Glomerular visceral epithelial cell (primary cell): ENCODE data around the gene CSTF2.
A peak's percentile ranks its signal among the peaks of the same experiment; 100 is the strongest.
"Not testable (repeated sequence)": the region's sequence is repeated elsewhere in the genome, so short reads cannot be mapped to it uniquely, and the experiment has no call there.

Experiments
- DNase-seq: peaks from one replicate; pipeline ENCODE4 v3.0.0-alpha.2; 2016; ENCODE audit errors: extremely low spot score

The CSTF2 gene, protein sequence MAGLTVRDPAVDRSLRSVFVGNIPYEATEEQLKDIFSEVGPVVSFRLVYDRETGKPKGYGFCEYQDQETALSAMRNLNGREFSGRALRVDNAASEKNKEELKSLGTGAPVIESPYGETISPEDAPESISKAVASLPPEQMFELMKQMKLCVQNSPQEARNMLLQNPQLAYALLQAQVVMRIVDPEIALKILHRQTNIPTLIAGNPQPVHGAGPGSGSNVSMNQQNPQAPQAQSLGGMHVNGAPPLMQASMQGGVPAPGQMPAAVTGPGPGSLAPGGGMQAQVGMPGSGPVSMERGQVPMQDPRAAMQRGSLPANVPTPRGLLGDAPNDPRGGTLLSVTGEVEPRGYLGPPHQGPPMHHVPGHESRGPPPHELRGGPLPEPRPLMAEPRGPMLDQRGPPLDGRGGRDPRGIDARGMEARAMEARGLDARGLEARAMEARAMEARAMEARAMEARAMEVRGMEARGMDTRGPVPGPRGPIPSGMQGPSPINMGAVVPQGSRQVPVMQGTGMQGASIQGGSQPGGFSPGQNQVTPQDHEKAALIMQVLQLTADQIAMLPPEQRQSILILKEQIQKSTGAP

DNA sequence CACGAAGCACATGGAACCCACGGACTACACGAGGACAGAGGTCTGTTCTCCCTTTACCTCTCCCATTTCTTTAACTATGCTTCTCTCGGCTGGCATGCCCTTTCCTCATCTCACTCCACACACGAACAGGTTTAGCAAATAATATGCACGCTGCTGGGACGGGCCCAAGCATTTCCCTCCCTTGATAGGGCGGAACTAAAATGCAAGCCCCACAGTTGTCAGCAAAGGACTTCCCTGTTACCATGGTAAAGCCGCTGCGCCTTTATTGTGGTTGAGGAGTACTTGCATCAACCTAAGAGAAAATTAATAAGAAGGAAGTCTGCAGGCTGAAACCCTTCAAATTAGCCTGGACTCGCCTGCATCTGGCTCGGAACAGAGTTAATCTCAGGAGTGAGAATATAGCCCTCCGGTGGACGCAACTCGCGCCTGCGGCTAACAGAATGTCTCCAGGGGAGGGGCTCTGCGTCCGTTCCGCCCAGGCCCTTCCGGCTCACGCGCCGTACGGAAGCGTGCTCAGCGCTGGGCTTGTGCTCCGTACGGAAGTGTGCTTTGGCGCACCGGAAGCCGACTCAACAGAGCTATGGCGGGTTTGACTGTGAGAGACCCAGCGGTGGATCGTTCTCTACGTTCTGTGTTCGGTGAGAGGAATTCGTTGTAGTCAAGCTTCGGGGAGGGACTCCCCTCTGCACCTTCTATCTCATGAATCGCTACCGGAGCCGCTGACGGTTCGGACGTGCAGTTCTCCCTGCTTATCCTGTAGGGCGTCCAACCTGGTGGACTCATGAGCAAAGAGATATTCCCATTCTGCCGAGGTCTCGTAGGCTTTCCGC is at the start of gene CSTF2:
CSTF2 (plus strand) TSS at position 555 of the 830 bp plus-strand sequence; CDS start at position 581, 26 bp downstream.
- DNase-seq: peak; percentile 79

GRCh38 chrX:100796371-100796770 is 23.8 kb upstream of the CSTF2 start:
- not testable (repeated sequence) for DNase-seq

DNA sequence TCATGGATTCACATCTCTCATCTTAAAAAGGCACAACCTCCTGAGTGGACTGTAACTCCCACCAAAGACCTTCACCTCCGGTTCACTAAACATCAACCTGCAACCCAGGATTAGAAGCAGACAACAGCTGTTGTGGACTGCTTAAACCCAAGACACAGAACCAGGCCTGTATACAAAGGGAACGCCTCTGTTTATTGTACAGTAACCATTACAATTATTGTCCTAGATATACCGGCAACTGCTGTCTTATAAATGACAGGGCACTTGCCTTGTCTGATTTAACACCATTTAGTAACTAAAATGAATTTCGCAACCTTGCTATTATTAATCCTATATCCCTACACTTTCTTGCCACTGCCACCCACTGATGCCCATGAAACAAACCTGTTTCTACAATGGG is 22.8 kb upstream of the CSTF2 start:
- no peak for DNase-seq

GRCh38 chrX:100798484-100799214 is 21.5 kb upstream of the CSTF2 start:
- no peak for DNase-seq

GRCh38 chrX:100802843-100803242 is 17.3 kb upstream of the CSTF2 start:
- no peak for DNase-seq

DNA sequence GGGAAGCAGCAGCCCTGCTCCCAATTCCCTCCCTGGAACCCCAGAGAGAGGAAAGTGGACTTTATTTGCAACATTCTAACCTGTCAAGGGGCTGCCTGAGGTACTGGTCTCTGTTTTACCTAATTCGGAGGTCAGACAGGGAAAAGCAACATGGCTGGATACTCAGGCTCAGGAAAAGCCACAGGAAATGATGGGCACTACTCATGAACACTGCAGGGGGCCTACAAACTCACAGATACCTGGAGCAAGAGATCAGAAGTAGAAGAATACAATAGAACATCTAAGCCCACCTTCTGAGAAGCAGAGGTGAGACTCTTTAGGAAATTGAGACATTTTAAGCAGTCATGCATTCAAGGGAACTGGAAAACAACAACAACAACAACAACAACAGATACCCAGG is 15.4 kb upstream of the CSTF2 start:
- no peak for DNase-seq

DNA sequence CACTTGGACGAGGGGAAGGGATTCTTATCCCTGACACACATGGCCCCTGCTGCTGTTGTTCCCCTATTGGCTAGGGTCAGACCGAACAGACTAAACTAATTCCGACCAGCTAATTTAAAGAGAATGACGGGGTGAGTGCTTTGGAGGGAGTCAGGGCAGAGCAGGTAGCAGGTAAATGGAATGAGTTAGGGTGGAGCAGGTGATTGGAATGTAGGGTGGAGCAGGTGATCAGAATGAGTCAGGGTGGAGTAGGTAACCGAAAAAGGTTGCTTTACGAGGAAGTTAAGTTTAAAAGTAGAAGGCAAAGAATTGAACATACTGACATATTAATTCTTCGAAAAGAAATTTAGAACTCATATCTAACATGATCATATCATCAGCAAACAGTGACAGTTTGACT is 11.9 kb upstream of the CSTF2 start:
- DNase-seq: not testable (repeated sequence)

DNA sequence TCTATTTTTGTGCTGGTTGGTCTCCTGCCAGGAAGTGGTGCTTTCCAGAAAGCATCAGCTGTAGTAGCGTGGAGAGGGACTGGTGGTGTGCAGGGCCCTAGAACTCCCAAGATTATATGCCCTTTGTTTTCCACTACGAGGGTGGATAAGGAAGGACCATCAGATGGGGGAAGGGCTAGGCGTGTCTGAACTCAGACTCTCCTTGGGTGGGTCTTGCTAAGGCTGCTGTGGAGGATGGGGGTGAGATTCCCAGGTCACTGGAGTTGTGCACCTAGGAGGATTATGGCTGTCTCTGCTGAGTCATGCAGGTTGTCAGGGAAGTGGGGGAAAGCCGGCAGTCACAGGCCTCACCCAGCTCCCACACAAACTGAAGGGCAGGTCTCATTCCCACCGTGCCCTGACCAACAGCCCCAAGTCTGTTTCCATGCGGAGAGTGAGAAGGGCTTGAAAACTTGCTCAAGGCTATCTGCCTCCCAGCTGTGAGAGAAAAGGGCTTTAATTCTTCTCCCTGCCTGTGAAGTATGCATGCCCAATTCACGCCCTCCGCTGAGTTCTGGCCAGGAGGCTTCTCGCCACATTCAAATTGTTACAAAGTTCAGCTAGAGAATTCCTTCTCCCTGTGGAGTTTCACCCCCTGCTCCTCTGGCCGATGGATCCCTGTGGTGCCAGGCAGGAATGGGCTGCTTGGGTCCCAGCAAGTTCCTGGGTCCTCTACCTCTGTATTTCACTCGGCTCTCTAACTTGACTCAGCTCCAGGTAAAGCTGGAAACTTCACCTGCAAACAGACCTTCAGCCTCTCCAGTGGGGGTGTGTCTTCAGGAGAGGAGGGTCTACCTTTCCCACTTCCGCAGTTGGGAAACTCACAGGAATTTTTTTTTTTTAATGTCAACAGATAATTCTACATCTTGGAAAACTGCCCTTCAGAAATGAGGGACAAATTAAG is 7.7 kb upstream of the CSTF2 start:
- no peak for DNase-seq

GRCh38 chrX:100817340-100817739 is 2.9 kb upstream of the CSTF2 start:
- DNase-seq: no peak

GRCh38 chrX:100819534-100819836 is 706 bp upstream of the CSTF2 start:
- DNase-seq: no peak

GRCh38 chrX:100829730-100830129 is 9.5 kb downstream of the CSTF2 start:
- DNase-seq: peak; percentile 30

DNA sequence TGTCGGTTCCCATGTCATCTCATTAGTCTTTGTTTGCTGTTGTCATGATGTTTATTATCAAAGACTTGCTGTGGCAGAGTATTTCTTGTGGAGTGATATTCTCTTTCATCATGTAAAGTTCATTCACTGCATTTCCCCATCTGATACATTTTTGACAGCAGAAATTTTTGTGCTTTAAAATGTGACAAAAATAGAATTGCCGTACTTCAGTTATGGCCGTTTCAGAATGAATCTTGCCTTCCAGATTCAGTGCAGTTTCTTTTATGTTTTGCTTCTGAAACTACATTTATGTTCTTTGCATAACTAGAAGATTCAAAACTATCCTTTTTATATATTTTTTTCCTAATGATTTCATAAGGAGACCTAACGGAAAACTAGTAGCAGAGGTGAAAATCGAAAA is 10.0 kb downstream of the CSTF2 start:
- DNase-seq: no peak

GRCh38 chrX:100830547-100830946 is 10.4 kb downstream of the CSTF2 start:
- DNase-seq: no peak

DNA sequence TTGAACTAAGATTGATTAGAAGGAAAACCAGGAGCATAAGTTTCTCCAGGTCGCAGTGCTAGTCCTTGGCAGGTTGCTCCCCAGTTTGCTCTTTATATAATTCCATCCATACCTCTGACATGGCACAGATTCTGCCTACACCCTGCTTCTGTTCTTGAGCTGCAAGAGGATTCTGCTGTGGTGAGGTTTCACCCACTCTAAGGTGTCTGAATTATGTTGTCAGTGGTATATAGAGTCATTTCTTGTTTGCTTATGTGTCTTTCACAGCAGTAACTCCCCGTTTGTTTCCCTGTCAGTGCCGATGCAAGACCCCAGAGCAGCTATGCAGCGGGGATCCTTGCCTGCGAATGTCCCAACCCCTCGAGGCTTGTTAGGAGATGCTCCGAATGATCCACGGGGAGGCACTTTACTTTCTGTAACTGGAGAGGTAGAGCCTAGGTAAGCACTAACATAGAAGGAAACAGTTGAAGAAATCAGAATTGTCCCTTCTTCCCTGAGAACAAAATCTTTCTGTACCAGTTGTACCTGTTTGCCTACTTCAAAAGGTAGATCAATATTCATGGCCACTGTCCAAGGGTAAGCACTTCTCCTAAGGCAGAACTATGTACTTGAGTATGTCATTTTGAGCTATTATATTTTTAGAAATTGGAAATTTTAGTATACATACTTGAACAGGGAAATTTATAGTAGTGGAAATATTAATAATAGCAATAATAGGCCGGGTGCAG is 11.2 kb downstream of the CSTF2 start:
- DNase-seq: no peak

- DNase-seq: no peak
Measured at GRCh38 chrX:100850317-100850716, 30.1 kb downstream of the CSTF2 start.

DNA sequence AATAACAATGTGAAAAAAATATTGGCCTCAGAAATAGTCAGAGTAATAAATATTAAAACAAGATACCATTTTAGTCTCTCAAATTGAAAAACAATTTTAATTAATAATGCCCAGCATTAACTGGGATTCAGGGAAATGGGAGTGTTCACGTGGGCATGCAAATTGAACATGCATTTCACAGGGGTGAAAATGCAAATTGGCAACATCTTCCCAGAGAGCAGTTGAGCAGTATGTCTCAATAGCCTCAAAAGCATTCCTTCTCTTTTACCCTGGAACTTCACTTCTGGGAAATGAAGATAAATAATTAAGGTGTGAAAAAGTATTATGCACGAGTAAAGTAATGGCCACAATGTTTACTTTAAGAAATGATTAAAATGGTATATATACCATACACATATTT is 32.6 kb downstream of the CSTF2 start:
- no peak for DNase-seq

DNA sequence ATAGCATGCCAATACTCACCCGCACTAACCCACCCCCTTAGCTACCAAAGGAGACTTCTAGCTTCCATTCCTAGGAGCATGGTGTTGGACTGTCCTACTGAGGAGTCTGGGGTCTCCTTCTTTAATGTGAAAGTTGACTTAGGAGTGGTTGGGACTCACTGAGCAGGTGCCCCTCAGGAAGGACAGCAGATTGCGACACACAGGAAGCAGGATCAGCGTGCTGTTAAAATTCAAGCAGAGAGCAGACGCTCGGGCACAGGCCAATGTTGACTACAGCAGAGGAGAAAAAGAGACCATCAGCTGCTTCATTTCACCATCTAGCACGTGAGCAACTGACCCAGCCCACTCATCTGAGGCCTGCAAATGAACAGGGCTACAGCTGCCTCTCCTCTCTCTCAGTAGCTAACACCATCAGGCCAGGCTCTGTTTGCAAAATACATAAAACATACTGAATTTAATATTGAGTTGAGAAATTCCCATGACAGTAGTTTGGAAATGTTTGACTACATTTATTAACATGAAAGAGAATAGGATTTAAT is 43.2 kb downstream of the CSTF2 start:
- no peak for DNase-seq

DNA sequence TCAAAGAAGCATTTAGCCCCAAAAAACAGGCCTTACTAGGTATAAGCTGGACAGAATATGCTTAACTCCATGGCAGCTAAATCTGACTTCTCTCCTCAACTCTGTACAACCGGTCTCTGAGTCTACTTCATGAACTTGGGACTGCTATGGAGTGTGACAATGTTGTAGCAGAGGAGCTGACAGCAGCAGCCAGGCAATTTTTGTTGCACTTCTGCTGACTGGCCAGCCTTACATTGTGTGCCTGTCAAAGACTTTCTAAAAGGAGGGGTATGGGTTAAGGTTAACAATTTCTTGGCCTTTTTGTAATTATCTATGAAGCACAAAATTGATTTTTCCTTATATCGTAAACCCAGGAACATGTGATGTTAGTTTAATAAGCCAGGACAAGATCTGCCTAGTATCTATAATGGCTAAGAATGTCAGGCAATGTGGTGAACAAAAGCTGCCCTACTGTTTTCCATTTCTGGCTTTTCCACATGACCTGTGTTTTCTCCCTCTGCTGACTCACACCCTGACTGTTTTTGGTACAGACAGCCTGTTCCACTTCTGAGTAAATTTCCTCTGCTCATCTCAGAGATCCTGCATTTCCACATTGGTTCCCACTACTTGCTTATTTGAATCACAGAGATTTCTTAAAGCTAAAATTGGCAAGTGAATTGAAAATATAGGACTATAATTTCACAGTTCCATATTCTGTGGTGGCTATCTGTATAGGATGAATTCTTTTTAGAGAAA is 44.6 kb downstream of the CSTF2 start:
- peak; percentile 2 for DNase-seq

DNA sequence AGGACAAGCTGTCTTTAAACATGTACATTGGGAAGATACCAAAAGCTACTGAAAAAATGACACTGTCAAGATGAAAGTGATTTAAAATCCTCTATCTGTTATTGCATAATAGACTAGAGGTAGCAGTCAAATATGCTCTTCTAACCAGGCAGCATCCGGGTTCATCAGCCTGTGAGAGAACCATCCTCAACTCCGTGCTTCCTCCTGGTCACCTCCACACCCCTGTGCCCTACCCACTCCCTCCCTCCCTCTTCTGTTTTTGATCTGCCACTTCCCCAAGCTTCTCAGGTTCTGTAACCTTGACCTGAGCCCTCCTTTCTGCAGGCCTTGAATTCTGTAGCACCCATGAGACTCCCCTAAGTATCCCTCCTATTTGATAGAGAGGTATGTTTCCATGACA is 48.1 kb downstream of the CSTF2 start:
- no peak for DNase-seq
